GM19324 (cell line): ENCODE results near the gene CKAP2L.

Experiments
- ATAC-seq: cut with Tn5 transposase; IDR thresholded peaks from one replicate; pipeline ENCODE4 v1.9.1; 2021; ENCODE audit warnings: mild to moderate bottlenecking, moderate library complexity; ENCODE audit not compliant: unreplicated experiment, low FRiP score

Gene CKAP2L

GRCh38 chr2:112764071-112765044 is at the start of gene CKAP2L:
CKAP2L (minus strand) TSS chr2:112764609; CDS start chr2:112764598, 11 bp downstream.
- ATAC-seq = peak; percentile 99

GRCh38 chr2:112813280-112813966 is 49.0 kb upstream of the CKAP2L start:
- ATAC-seq = no peak

- ATAC-seq = no peak
Observed at GRCh38 chr2:112812318-112813267, 48.2 kb upstream of the CKAP2L start.

GRCh38 chr2:112811841-112812306 is 47.5 kb upstream of the CKAP2L start:
- ATAC-seq = no peak

GRCh38 chr2:112811276-112811831 is 46.9 kb upstream of the CKAP2L start:
- ATAC-seq = no peak

GRCh38 chr2:112809112-112809511 is 44.7 kb upstream of the CKAP2L start:
- ATAC-seq = no peak

- no peak for ATAC-seq
Observed at GRCh38 chr2:112807233-112807807, 42.9 kb upstream of the CKAP2L start.

GRCh38 chr2:112805542-112805941 is 41.1 kb upstream of the CKAP2L start:
- peak; percentile 79 for ATAC-seq

GRCh38 chr2:112803691-112804521 is 39.5 kb upstream of the CKAP2L start:
- no peak for ATAC-seq

- ATAC-seq = no peak
Observed at GRCh38 chr2:112800881-112801583, 36.6 kb upstream of the CKAP2L start.

GRCh38 chr2:112798979-112799975 is 34.9 kb upstream of the CKAP2L start:
- no peak for ATAC-seq

- ATAC-seq = no peak
Observed at GRCh38 chr2:112796486-112796885, 32.1 kb upstream of the CKAP2L start.

- ATAC-seq = no peak
Observed at GRCh38 chr2:112795774-112796173, 31.4 kb upstream of the CKAP2L start.

GRCh38 chr2:112794841-112795240 is 30.4 kb upstream of the CKAP2L start:
- no peak for ATAC-seq

- ATAC-seq = no peak
Observed at GRCh38 chr2:112794131-112794733, 29.8 kb upstream of the CKAP2L start.

- no peak for ATAC-seq
Observed at GRCh38 chr2:112793449-112793978, 29.1 kb upstream of the CKAP2L start.
